GM19193 (cell line): ENCODE data around the gene KCNIP3.

Source experiments
- POLR2A ChIP-seq: IDR thresholded peaks from 4 replicates; pipeline ENCODE4 v1.6.1; 2011; ENCODE audit not compliant: insufficient read depth, insufficient read length; ENCODE audit errors: extremely low read depth

KCNIP3 gene

GRCh38 chr2:95347681-95348608 is 50.8 kb downstream of the KCNIP3 start:
- TF ChIP-seq POLR2A = no peak

GRCh38 chr2:95348609-95349567 is 51.7 kb downstream of the KCNIP3 start:
- no peak for TF ChIP-seq POLR2A

- no peak for TF ChIP-seq POLR2A
Measured at GRCh38 chr2:95349568-95350322, 52.6 kb downstream of the KCNIP3 start.

GRCh38 chr2:95350368-95350767 is 53.2 kb downstream of the KCNIP3 start:
- TF ChIP-seq POLR2A = no peak

- no peak for TF ChIP-seq POLR2A
Measured at GRCh38 chr2:95350774-95351597, 53.8 kb downstream of the KCNIP3 start.

GRCh38 chr2:95351598-95351915 is 54.4 kb downstream of the KCNIP3 start:
- TF ChIP-seq POLR2A = no peak

- TF ChIP-seq POLR2A = no peak
Measured at GRCh38 chr2:95352310-95353054, 55.3 kb downstream of the KCNIP3 start.

GRCh38 chr2:95353055-95353575 is 56.0 kb downstream of the KCNIP3 start:
- no peak for TF ChIP-seq POLR2A

- TF ChIP-seq POLR2A = no peak
Measured at GRCh38 chr2:95353613-95354468, 56.7 kb downstream of the KCNIP3 start.

GRCh38 chr2:95354469-95354901 is 57.3 kb downstream of the KCNIP3 start:
- TF ChIP-seq POLR2A = no peak

- TF ChIP-seq POLR2A = no peak
Measured at GRCh38 chr2:95354925-95355324, 57.8 kb downstream of the KCNIP3 start.
